ENCODE measurements around the gene ITGB4.

The ITGB4 gene

GRCh38 chr17:75722542-75723095, 1.4 kb downstream of the ITGB4 start:
- TF ChIP-seq L3MBTL2 (conservative IDR thresholded peaks at IDR 0.05) (no peak), ZNF384 (IDR thresholded peaks at IDR 0.05) (no peak), SUZ12 (IDR thresholded peaks at IDR 0.05) (no peak), FOXA1 (IDR thresholded peaks at IDR 0.05) (no peak), CTBP1 (IDR thresholded peaks at IDR 0.05; ENCODE audit: borderline replicate concordance) (no peak), NFRKB (IDR thresholded peaks at IDR 0.05) (no peak), FOXM1 (IDR thresholded peaks at IDR 0.05; ENCODE audit: borderline replicate concordance) (no peak), LEF1 (IDR thresholded peaks at IDR 0.05; ENCODE audit: borderline replicate concordance) (no peak), HDGF (IDR thresholded peaks at IDR 0.05; ENCODE audit: borderline replicate concordance) (no peak), FOXK2 (IDR thresholded peaks at IDR 0.05) (no peak), ARNT (IDR thresholded peaks at IDR 0.05) (no peak)
- no peak for DNase-seq (ENCODE audit: extremely low spot score)
- ChIA-PET CTCF (interaction anchor here (0.9 kb wide), 1 partner anchor 25 kb away, joined by 3 read pairs; no protein-coding TSS in a partner anchor), POLR2A (no interaction called here)

GRCh38 chr17:75723171-75723930, 2.1 kb downstream of the ITGB4 start:
- TF ChIP-seq FOXM1 (IDR thresholded peaks at IDR 0.05; ENCODE audit: borderline replicate concordance) (no peak), L3MBTL2 (conservative IDR thresholded peaks at IDR 0.05) (no peak), ARNT (IDR thresholded peaks at IDR 0.05) (no peak), ZNF384 (IDR thresholded peaks at IDR 0.05) (no peak), TARDBP (IDR thresholded peaks at IDR 0.05) (no peak), SP1 (IDR thresholded peaks at IDR 0.05) (no peak), BHLHE40 (IDR thresholded peaks at IDR 0.05; ENCODE audit: borderline replicate concordance) (no peak), CTBP1 (IDR thresholded peaks at IDR 0.05; ENCODE audit: borderline replicate concordance) (no peak), SUZ12 (IDR thresholded peaks at IDR 0.05) (no peak), FOXK2 (IDR thresholded peaks at IDR 0.05) (no peak), PKNOX1 (IDR thresholded peaks at IDR 0.05) (no peak), FOXA1 (IDR thresholded peaks at IDR 0.05) (no peak), LEF1 (IDR thresholded peaks at IDR 0.05; ENCODE audit: borderline replicate concordance) (no peak), HDGF (IDR thresholded peaks at IDR 0.05; ENCODE audit: borderline replicate concordance) (no peak), NFRKB (IDR thresholded peaks at IDR 0.05) (no peak)
- DNase-seq (ENCODE audit: extremely low spot score), result no peak
- POLR2A ChIA-PET, result no interaction called here
- CTCF ChIA-PET, result interaction anchor here (1.2 kb wide), 1 partner anchor 26 kb away, joined by 5 read pairs; no protein-coding TSS in a partner anchor

GRCh38 chr17:75724016-75725003, 3.1 kb downstream of the ITGB4 start:
- DNase-seq (ENCODE audit: extremely low spot score), result no peak
- TF ChIP-seq ZNF384 (IDR thresholded peaks at IDR 0.05) (no peak), CTBP1 (IDR thresholded peaks at IDR 0.05; ENCODE audit: borderline replicate concordance) (no peak), FOXK2 (IDR thresholded peaks at IDR 0.05) (no peak), L3MBTL2 (conservative IDR thresholded peaks at IDR 0.05) (no peak)
- POLR2A ChIA-PET, result interaction anchor here (1.6 kb wide), 1 partner anchor 56 kb away, joined by 4 read pairs; no protein-coding TSS in a partner anchor
- CTCF ChIA-PET, result interaction anchor here (1.2 kb wide), 1 partner anchor 25 kb away, joined by 5 read pairs; no protein-coding TSS in a partner anchor

GRCh38 chr17:75725504-75725903, 4.2 kb downstream of the ITGB4 start:
- TF ChIP-seq ZNF384 (IDR thresholded peaks at IDR 0.05) (no peak), HDGF (IDR thresholded peaks at IDR 0.05; ENCODE audit: borderline replicate concordance) (no peak), SP1 (IDR thresholded peaks at IDR 0.05) (no peak), SUZ12 (IDR thresholded peaks at IDR 0.05) (no peak), FOXM1 (IDR thresholded peaks at IDR 0.05; ENCODE audit: borderline replicate concordance) (no peak), ARNT (IDR thresholded peaks at IDR 0.05) (no peak), NFRKB (IDR thresholded peaks at IDR 0.05) (no peak), BHLHE40 (IDR thresholded peaks at IDR 0.05; ENCODE audit: borderline replicate concordance) (no peak), TARDBP (IDR thresholded peaks at IDR 0.05) (no peak), ELF4 (IDR thresholded peaks at IDR 0.05) (no peak), PKNOX1 (IDR thresholded peaks at IDR 0.05) (no peak)
- POLR2A ChIA-PET, result interaction anchor here (1.6 kb wide), 1 partner anchor 55 kb away, joined by 4 read pairs; no protein-coding TSS in a partner anchor
- no peak for DNase-seq (ENCODE audit: extremely low spot score)
- CTCF ChIA-PET, result interaction anchor here (0.6 kb wide), 1 partner anchor 8 kb away, joined by 3 read pairs; no protein-coding TSS in a partner anchor

- POLR2A ChIA-PET, result interaction anchor here (1.3 kb wide), 1 partner anchor 53 kb away, joined by 3 read pairs; no protein-coding TSS in a partner anchor
- CTCF ChIA-PET, result interaction anchor here (1.1 kb wide), 1 partner anchor 94 kb away, joined by 3 read pairs; the partner anchor contains the start of gene SMIM5
- DNase-seq (ENCODE audit: extremely low spot score), result no peak
- TF ChIP-seq FOXA1 (IDR thresholded peaks at IDR 0.05) (no peak), LEF1 (IDR thresholded peaks at IDR 0.05; ENCODE audit: borderline replicate concordance) (no peak), ELF4 (IDR thresholded peaks at IDR 0.05) (no peak), TARDBP (IDR thresholded peaks at IDR 0.05) (no peak), NFRKB (IDR thresholded peaks at IDR 0.05) (no peak), SP1 (IDR thresholded peaks at IDR 0.05) (no peak), FOXK2 (IDR thresholded peaks at IDR 0.05) (no peak)
These were observed 6.1 kb downstream of the ITGB4 start for GRCh38 chr17:75727391-75727790.

All from HEK293T (cell line).